ENCODE measurements around the gene SETD1B. TPM values are rescaled to one million over a fixed set of nuclear protein-coding genes. Genes with fewer than 3 reads are reported as not detected.

SETD1B gene
- total RNA-seq, 2 experiments from 2014 or later = 8.2 to 8.3 TPM

GRCh38 chr12:121812320-121812871 is 8.6 kb downstream of the SETD1B start:
- H3K4me3 Mint-ChIP-seq = peak overlapping the region; percentile 78
- peak; percentile 39 for DNase-seq
- peaks cover 46% of the 10 kb centered on the region for H3K4me1 Mint-ChIP-seq (ENCODE audit: low read depth)
- CTCF ChIA-PET = interaction anchor here (0.7 to 12.5 kb wide), 19 partner anchors 10 to 255 kb away, joined by 3 to 494 read pairs (median 4); partner anchors contain the start of genes PSMD9, RHOF and SETD1B
- no peaks in the 10 kb centered on the region for H3K9me3 Mint-ChIP-seq
- H3K36me3 Mint-ChIP-seq (ENCODE audit: low read depth) = peaks cover 29% of the 10 kb centered on the region
- peak overlapping the region; percentile 63 for H3K27ac Mint-ChIP-seq
- intact Hi-C loops (cut with micrococcal nuclease) = loop anchor here (1.0 kb wide), 5 partner anchors 9 to 76 kb away; partner anchors contain the start of gene PSMD9
- no peaks in the 10 kb centered on the region for H3K27me3 Mint-ChIP-seq (ENCODE audit: low read depth)

- Mint-ChIP-seq H3K27ac (peak overlapping the region; percentile 63), H3K4me1 (ENCODE audit: low read depth) (peaks cover 44% of the 10 kb centered on the region), H3K27me3 (ENCODE audit: low read depth) (no peaks in the 10 kb centered on the region), H3K4me3 (peak overlapping the region; percentile 78), H3K36me3 (ENCODE audit: low read depth) (peaks cover 30% of the 10 kb centered on the region), H3K9me3 (no peaks in the 10 kb centered on the region)
- DNase-seq = no peak
- CTCF ChIA-PET = interaction anchor here (0.7 to 12.5 kb wide), 6 partner anchors 11 to 417 kb away, joined by 3 to 494 read pairs (median 4); partner anchors contain the start of genes RHOF and SETD1B
- intact Hi-C loops (cut with micrococcal nuclease) = loop anchor here (1.0 kb wide), 5 partner anchors 10 to 75 kb away; partner anchors contain the start of gene PSMD9
These were observed 9.4 kb downstream of the SETD1B start for GRCh38 chr12:121812921-121813896.

- CTCF ChIA-PET = interaction anchor here (0.7 to 12.5 kb wide), 3 partner anchors 19 to 74 kb away, joined by 3 to 494 read pairs (median 3); partner anchors contain the start of gene RHOF
- no peak overlapping the region for H3K4me3 Mint-ChIP-seq
- DNase-seq = no peak
- intact Hi-C loops (cut with micrococcal nuclease) = no loop called here
- peaks cover 30% of the 10 kb centered on the region for H3K36me3 Mint-ChIP-seq (ENCODE audit: low read depth)
- peaks cover 39% of the 10 kb centered on the region for H3K4me1 Mint-ChIP-seq (ENCODE audit: low read depth)
- H3K27me3 Mint-ChIP-seq (ENCODE audit: low read depth) = no peaks in the 10 kb centered on the region
- H3K27ac Mint-ChIP-seq = no peak overlapping the region
- H3K9me3 Mint-ChIP-seq = no peaks in the 10 kb centered on the region
These were observed 10.1 kb downstream of the SETD1B start for GRCh38 chr12:121813951-121814350.

GRCh38 chr12:121814429-121815119 is 10.8 kb downstream of the SETD1B start:
- H3K27me3 Mint-ChIP-seq (ENCODE audit: low read depth) = no peaks in the 10 kb centered on the region
- no peak overlapping the region for H3K27ac Mint-ChIP-seq
- CTCF ChIA-PET = interaction anchor here (3.6 kb wide), 1 partner anchor 19 kb away, joined by 37 read pairs; the partner anchor contains the start of gene RHOF
- H3K4me3 Mint-ChIP-seq = no peak overlapping the region
- H3K4me1 Mint-ChIP-seq (ENCODE audit: low read depth) = peaks cover 33% of the 10 kb centered on the region
- intact Hi-C loops (cut with micrococcal nuclease) = no loop called here
- DNase-seq = no peak
- H3K36me3 Mint-ChIP-seq (ENCODE audit: low read depth) = peaks cover 28% of the 10 kb centered on the region
- no peaks in the 10 kb centered on the region for H3K9me3 Mint-ChIP-seq

- Mint-ChIP-seq H3K36me3 (ENCODE audit: low read depth) (peaks cover 27% of the 10 kb centered on the region), H3K4me1 (ENCODE audit: low read depth) (peaks cover 30% of the 10 kb centered on the region), H3K27me3 (ENCODE audit: low read depth) (no peaks in the 10 kb centered on the region), H3K9me3 (no peaks in the 10 kb centered on the region), H3K4me3 (no peak overlapping the region), H3K27ac (no peak overlapping the region)
- no peak for DNase-seq
- CTCF ChIA-PET = interaction anchor here (1.6 to 3.6 kb wide), 2 partner anchors 20 to 42 kb away, joined by 4 to 37 read pairs; partner anchors contain the start of gene RHOF
- intact Hi-C loops (cut with micrococcal nuclease) = no loop called here
These were observed 11.5 kb downstream of the SETD1B start for GRCh38 chr12:121815263-121815662.

- Mint-ChIP-seq H3K9me3 (no peaks in the 10 kb centered on the region), H3K36me3 (ENCODE audit: low read depth) (peaks cover 23% of the 10 kb centered on the region), H3K4me1 (ENCODE audit: low read depth) (peaks cover 20% of the 10 kb centered on the region), H3K27ac (no peak overlapping the region), H3K4me3 (no peak overlapping the region), H3K27me3 (ENCODE audit: low read depth) (no peaks in the 10 kb centered on the region)
- CTCF ChIA-PET = interaction anchor here (1.0 to 3.6 kb wide), 3 partner anchors 10 to 71 kb away, joined by 4 to 37 read pairs (median 5); partner anchors contain the start of genes PSMD9 and RHOF
- DNase-seq = no peak
- intact Hi-C loops (cut with micrococcal nuclease) = no loop called here
These were observed 13.3 kb downstream of the SETD1B start for GRCh38 chr12:121816925-121817647.

- no peak for DNase-seq
- Mint-ChIP-seq H3K27ac (peak overlapping the region; percentile 36), H3K4me1 (ENCODE audit: low read depth) (peaks cover 15% of the 10 kb centered on the region), H3K27me3 (ENCODE audit: low read depth) (no peaks in the 10 kb centered on the region), H3K4me3 (no peak overlapping the region), H3K36me3 (ENCODE audit: low read depth) (peaks cover 23% of the 10 kb centered on the region), H3K9me3 (no peaks in the 10 kb centered on the region)
- intact Hi-C loops (cut with micrococcal nuclease) = no loop called here
- CTCF ChIA-PET = interaction anchor here (3.6 kb wide), 1 partner anchor 22 kb away, joined by 37 read pairs; the partner anchor contains the start of gene RHOF
These were observed 13.8 kb downstream of the SETD1B start for GRCh38 chr12:121817648-121818043.

- peaks cover 23% of the 10 kb centered on the region for H3K36me3 Mint-ChIP-seq (ENCODE audit: low read depth)
- no peak for DNase-seq
- intact Hi-C loops (cut with micrococcal nuclease) = no loop called here
- H3K27me3 Mint-ChIP-seq (ENCODE audit: low read depth) = no peaks in the 10 kb centered on the region
- no peaks in the 10 kb centered on the region for H3K9me3 Mint-ChIP-seq
- peaks cover 3% of the 10 kb centered on the region for H3K4me1 Mint-ChIP-seq (ENCODE audit: low read depth)
- H3K4me3 Mint-ChIP-seq = no peak overlapping the region
- CTCF ChIA-PET = no interaction called here
- no peak overlapping the region for H3K27ac Mint-ChIP-seq
These were observed 15.6 kb downstream of the SETD1B start for GRCh38 chr12:121819212-121819949.

- H3K9me3 Mint-ChIP-seq = no peaks in the 10 kb centered on the region
- H3K36me3 Mint-ChIP-seq (ENCODE audit: low read depth) = peaks cover 21% of the 10 kb centered on the region
- DNase-seq = no peak
- intact Hi-C loops (cut with micrococcal nuclease) = no loop called here
- H3K4me3 Mint-ChIP-seq = no peak overlapping the region
- H3K4me1 Mint-ChIP-seq (ENCODE audit: low read depth) = peaks cover 3% of the 10 kb centered on the region
- no peaks in the 10 kb centered on the region for H3K27me3 Mint-ChIP-seq (ENCODE audit: low read depth)
- H3K27ac Mint-ChIP-seq = no peak overlapping the region
- CTCF ChIA-PET = interaction anchor here (1.4 kb wide), 1 partner anchor 9 kb away, joined by 3 read pairs; no protein-coding TSS in a partner anchor
These were observed 16.2 kb downstream of the SETD1B start for GRCh38 chr12:121820056-121820455.

- H3K4me3 Mint-ChIP-seq = no peak overlapping the region
- no peak overlapping the region for H3K27ac Mint-ChIP-seq
- H3K36me3 Mint-ChIP-seq (ENCODE audit: low read depth) = peaks cover 25% of the 10 kb centered on the region
- H3K27me3 Mint-ChIP-seq (ENCODE audit: low read depth) = no peaks in the 10 kb centered on the region
- intact Hi-C loops (cut with micrococcal nuclease) = no loop called here
- H3K4me1 Mint-ChIP-seq (ENCODE audit: low read depth) = no peaks in the 10 kb centered on the region
- no peaks in the 10 kb centered on the region for H3K9me3 Mint-ChIP-seq
- CTCF ChIA-PET = interaction anchor here (0.7 kb wide), 1 partner anchor 17 kb away, joined by 3 read pairs; no protein-coding TSS in a partner anchor
- no peak for DNase-seq
These were observed 18.7 kb downstream of the SETD1B start for GRCh38 chr12:121822393-121823100.
